SK-N-SH (cell line): ENCODE measurements around the gene DPYSL5. TPM values are rescaled to one million over a fixed set of nuclear protein-coding genes. Genes with fewer than 3 reads are reported as not detected.
A peak's percentile ranks its signal among the peaks of the same experiment; 100 is the strongest.

ENCODE experiments used
- CTCF ChIA-PET: fragments of 300-600, 350-600 bp; formaldehyde crosslinking; extraction: SDS; loops from one replicate; lab custom pipeline; 2021; lab: Yijun Ruan, JAX
- POLR2A ChIA-PET: fragments of 350-600 bp; sonication (Branson Sonifier 250); formaldehyde crosslinking; extraction: SDS; loops from one replicate; lab custom pipeline; 2020; ENCODE audit warnings: antibody characterized with exemption, inconsistent platforms; lab: Yijun Ruan, JAX
- DNase-seq: peaks from one replicate; pipeline ENCODE4 v3.0.0; 2012
- H2AFZ ChIP-seq: fragments of 200-600 bp; sonication (generic); 2 replicates; pipeline ENCODE4 v1.8.1; 2016; ENCODE audit warnings: antibody characterized with exemption, mild to moderate bottlenecking, low read depth
- H3F3A ChIP-seq: fragments of 200-600 bp; sonication (generic); replicated peaks from 2 replicates; pipeline ENCODE3; 2016; ENCODE audit warnings: antibody characterized with exemption, mild to moderate bottlenecking; ENCODE audit not compliant: insufficient read depth
- H3K27ac ChIP-seq, 2 experiments: fragments of 200-500 bp in 1 of 2; fragments of 200-600 bp in 1 of 2; sonication (Bioruptor generic) in 1 of 2; sonication (generic), shearing (Covaris generic) in 1 of 2; 2 replicates each; pipeline versions ENCODE4 v1.5.1 to v1.6.1; 2014 to 2016; ENCODE audit warnings: low read depth in 2 of 2, inconsistent platforms in 1 of 2, low read length in 1 of 2, mild to moderate bottlenecking in 1 of 2, mixed read lengths in 1 of 2
- H3K27me3 ChIP-seq: fragments of 200-600 bp; sonication (generic), shearing (Covaris generic); 2 replicates; pipeline ENCODE4 v1.6.1; 2016; ENCODE audit warnings: mixed run types; ENCODE audit not compliant: insufficient read depth
- H3K36me3 ChIP-seq, 2 experiments: fragments of 200-500 bp in 1 of 2; fragments of 200-600 bp in 1 of 2; sonication (Bioruptor generic) in 1 of 2; sonication (generic) in 1 of 2; replicated peaks in 1 of 2; 2 replicates each; pipeline versions ENCODE3 to v1.5.1; 2014 to 2016; ENCODE audit warnings: low read length in 1 of 2, mild to moderate bottlenecking in 1 of 2; ENCODE audit not compliant: insufficient read depth in 2 of 2, control insufficient read depth in 1 of 2
- H3K4me1 ChIP-seq, 2 experiments: fragments of 200-500 bp in 1 of 2; fragments of 200-600 bp in 1 of 2; sonication (Bioruptor generic) in 1 of 2; sonication (generic), shearing (Covaris generic) in 1 of 2; 2 replicates each; pipeline versions ENCODE4 v1.5.1 to v1.6.1; 2014 to 2016; ENCODE audit warnings: low read depth in 1 of 2, low read length in 1 of 2, mixed run types in 1 of 2; ENCODE audit not compliant: insufficient read depth in 2 of 2, control insufficient read depth in 1 of 2
- H3K4me2 ChIP-seq: fragments of 200-600 bp; sonication (generic), shearing (Covaris generic); 2 replicates; pipeline ENCODE4 v1.6.1; 2017; ENCODE audit warnings: mixed run types
- H3K4me3 ChIP-seq, 2 experiments: fragments of 200-500 bp in 1 of 2; fragments of 200-600 bp in 1 of 2; sonication (Bioruptor generic) in 1 of 2; sonication (generic), shearing (Covaris generic) in 1 of 2; 2 replicates each; pipeline versions ENCODE4 v1.5.1 to v1.8.1; 2014 to 2016; ENCODE audit warnings: low read depth in 2 of 2, inconsistent platforms in 1 of 2, low read length in 1 of 2, mild to moderate bottlenecking in 1 of 2, mixed read lengths in 1 of 2, moderate library complexity in 1 of 2
- H3K79me2 ChIP-seq: fragments of 200-600 bp; sonication (generic); 2 replicates; pipeline ENCODE4 v1.8.1; 2017; ENCODE audit warnings: mild to moderate bottlenecking; ENCODE audit not compliant: insufficient read depth
- H3K9ac ChIP-seq: fragments of 200-600 bp; sonication (generic); 2 replicates; pipeline ENCODE4 v1.6.1; 2017; ENCODE audit warnings: mixed run types
- H3K9me2 ChIP-seq: fragments of 200-600 bp; sonication (generic); 2 replicates; pipeline ENCODE4 v1.6.1; 2017; ENCODE audit warnings: mixed run types
- H3K9me3 ChIP-seq: fragments of 200-600 bp; sonication (generic); 2 replicates; pipeline ENCODE4 v1.6.1; 2017; ENCODE audit warnings: mixed run types, mild to moderate bottlenecking, moderate library complexity
- H4K20me1 ChIP-seq: fragments of 200-600 bp; sonication (generic); 2 replicates; pipeline ENCODE4 v1.6.1; 2017; ENCODE audit warnings: mild to moderate bottlenecking, mixed run types; ENCODE audit not compliant: insufficient read depth
- CHD2 ChIP-seq: fragments of 150-350 bp; IDR thresholded peaks from 2 replicates; pipeline ENCODE4 v1.6.1; 2018; ENCODE audit warnings: low read length; ENCODE audit not compliant: partially characterized antibody
- FOXM1 ChIP-seq: IDR thresholded peaks from 2 replicates; pipeline ENCODE4 v1.4.0; 2012; ENCODE audit warnings: low read depth, mild to moderate bottlenecking
- GATA2 ChIP-seq: sonication (generic); formaldehyde crosslinking; IDR thresholded peaks from 2 replicates; pipeline ENCODE4 v1.5.0; 2020; ENCODE audit warnings: mild to moderate bottlenecking, missing genetic modification reagents
- PBX3 ChIP-seq: IDR thresholded peaks from 2 replicates; pipeline ENCODE4; 2012
- RAD21 ChIP-seq: IDR thresholded peaks from 2 replicates; pipeline ENCODE4 v1.6.1; 2012; ENCODE audit warnings: mild to moderate bottlenecking, low read length
- RCOR1 ChIP-seq: fragments of 150-350 bp; IDR thresholded peaks from 2 replicates; pipeline ENCODE4 v1.6.1; 2017; ENCODE audit warnings: antibody characterized with exemption, low read length
- SIN3A ChIP-seq: IDR thresholded peaks from 2 replicates; pipeline ENCODE4 v1.6.1; 2012; ENCODE audit warnings: low read depth, mild to moderate bottlenecking, low read length, moderate library complexity, borderline replicate concordance
- SMC3 ChIP-seq: IDR thresholded peaks from 2 replicates; pipeline ENCODE4 v1.6.1; 2012; ENCODE audit warnings: low read depth, low read length, improper control_type of control experiment
- TCF12 ChIP-seq: IDR thresholded peaks from 2 replicates; pipeline ENCODE4 v1.4.0; 2012
- WGBS: methylation state at CpG from one replicate; pipeline ENCODE4 v1.1.6; 2017; ENCODE audit warnings: low lambda C conversion rate; 5-methylcytosine and 5-hydroxymethylcytosine counted together
- polyA plus RNA-seq, 3 experiments: library from polyadenylated mRNA; depleted of rRNA; stranded (reverse); fragments of >200 nt; gene quantifications; 2 replicates each; pipeline ENCODE4 v1.2.3, GENCODE V29; 2012
- TF ChIP-seq, protein P1 (sequence below): IDR thresholded peaks from 2 replicates; pipeline ENCODE4 v1.6.1; 2012; ENCODE audit warnings: mild to moderate bottlenecking, low read depth, low read length, moderate library complexity

The DPYSL5 gene
- polyA plus RNA-seq, 1 of the 3 experiments (the other 2 are of a cell fraction): 0.79 TPM

GRCh38 chr2:26892922-26893524, 45.1 kb downstream of the DPYSL5 start:
- H3K4me2 ChIP-seq: no peak overlapping the region
- DNase-seq: no peak
- no peak overlapping the region for H2AFZ ChIP-seq
- no peaks in the 10 kb centered on the region; a peak in 1 of 4 replicates for H3K4me1 ChIP-seq
- no peaks in the 10 kb centered on the region for H3K9me3 ChIP-seq
- no peaks in the 10 kb centered on the region for H3K9me2 ChIP-seq
- H3K9ac ChIP-seq: no peak overlapping the region
- no peaks in the 10 kb centered on the region for H3F3A ChIP-seq
- peaks cover 32% of the 10 kb centered on the region for H3K27me3 ChIP-seq
- no peaks in the 10 kb centered on the region for H3K36me3 ChIP-seq
- 70% methylated on average over 3 of the region's 3 CpGs for WGBS
- CTCF ChIA-PET: interaction anchor here (1.0 to 4.6 kb wide), 8 partner anchors 19 to 287 kb away, joined by 3 to 14 read pairs (median 5); no protein-coding TSS in a partner anchor
- peak overlapping the region in 1 of 2 experiments; percentile 6; a peak in 1 of 4 replicates for H3K27ac ChIP-seq
- no peak overlapping the region for H3K4me3 ChIP-seq
- TF ChIP-seq RCOR1 (no peak), SMC3 (no peak), CHD2 (no peak), FOXM1 (no peak), RAD21 (no peak), SIN3A (no peak), GATA2 (CRISPR knock-in tag) (no peak), PBX3 (no peak), TCF12 (no peak)
- TF ChIP-seq, protein P1, sequence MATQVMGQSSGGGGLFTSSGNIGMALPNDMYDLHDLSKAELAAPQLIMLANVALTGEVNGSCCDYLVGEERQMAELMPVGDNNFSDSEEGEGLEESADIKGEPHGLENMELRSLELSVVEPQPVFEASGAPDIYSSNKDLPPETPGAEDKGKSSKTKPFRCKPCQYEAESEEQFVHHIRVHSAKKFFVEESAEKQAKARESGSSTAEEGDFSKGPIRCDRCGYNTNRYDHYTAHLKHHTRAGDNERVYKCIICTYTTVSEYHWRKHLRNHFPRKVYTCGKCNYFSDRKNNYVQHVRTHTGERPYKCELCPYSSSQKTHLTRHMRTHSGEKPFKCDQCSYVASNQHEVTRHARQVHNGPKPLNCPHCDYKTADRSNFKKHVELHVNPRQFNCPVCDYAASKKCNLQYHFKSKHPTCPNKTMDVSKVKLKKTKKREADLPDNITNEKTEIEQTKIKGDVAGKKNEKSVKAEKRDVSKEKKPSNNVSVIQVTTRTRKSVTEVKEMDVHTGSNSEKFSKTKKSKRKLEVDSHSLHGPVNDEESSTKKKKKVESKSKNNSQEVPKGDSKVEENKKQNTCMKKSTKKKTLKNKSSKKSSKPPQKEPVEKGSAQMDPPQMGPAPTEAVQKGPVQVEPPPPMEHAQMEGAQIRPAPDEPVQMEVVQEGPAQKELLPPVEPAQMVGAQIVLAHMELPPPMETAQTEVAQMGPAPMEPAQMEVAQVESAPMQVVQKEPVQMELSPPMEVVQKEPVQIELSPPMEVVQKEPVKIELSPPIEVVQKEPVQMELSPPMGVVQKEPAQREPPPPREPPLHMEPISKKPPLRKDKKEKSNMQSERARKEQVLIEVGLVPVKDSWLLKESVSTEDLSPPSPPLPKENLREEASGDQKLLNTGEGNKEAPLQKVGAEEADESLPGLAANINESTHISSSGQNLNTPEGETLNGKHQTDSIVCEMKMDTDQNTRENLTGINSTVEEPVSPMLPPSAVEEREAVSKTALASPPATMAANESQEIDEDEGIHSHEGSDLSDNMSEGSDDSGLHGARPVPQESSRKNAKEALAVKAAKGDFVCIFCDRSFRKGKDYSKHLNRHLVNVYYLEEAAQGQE: no peak
- POLR2A ChIA-PET: interaction anchor here (0.7 to 0.9 kb wide), 2 partner anchors 8 to 488 kb away, joined by 3 read pairs; partner anchors contain the start of gene ZNF513
- H3K79me2 ChIP-seq: no peaks in the 10 kb centered on the region
- H4K20me1 ChIP-seq: no peaks in the 10 kb centered on the region

DNA sequence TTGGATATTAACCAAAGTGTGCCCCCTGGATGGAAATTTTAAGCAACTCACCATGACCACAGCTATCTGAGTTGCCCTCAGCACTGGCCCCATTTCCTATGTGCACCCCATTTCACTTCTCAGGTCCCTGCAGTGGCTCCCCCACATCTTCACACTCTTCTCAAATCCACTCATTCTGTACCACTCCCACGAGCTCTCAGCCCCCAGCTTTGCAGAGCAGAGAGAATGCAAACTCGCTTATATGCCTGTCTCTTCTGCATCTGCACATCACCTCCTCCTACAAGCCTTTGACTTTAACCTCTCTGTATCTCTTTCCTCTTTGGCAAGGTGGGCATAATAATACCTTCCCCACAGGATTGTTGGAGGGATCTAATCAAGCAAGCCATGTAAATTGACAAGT, 46.2 kb downstream of the DPYSL5 start:
- H3K4me3 ChIP-seq: no peak overlapping the region; a peak in 1 of 4 replicates
- H3F3A ChIP-seq: no peaks in the 10 kb centered on the region
- no peak overlapping the region for H3K27ac ChIP-seq
- H3K36me3 ChIP-seq: peaks cover 0 to 2% of the 10 kb centered on the region in 2 experiments
- no peak overlapping the region for H2AFZ ChIP-seq
- ChIA-PET POLR2A (no interaction called here), CTCF (interaction anchor here (2.0 kb wide), 1 partner anchor 48 kb away, joined by 7 read pairs; no protein-coding TSS in a partner anchor)
- H3K4me1 ChIP-seq: no peaks in the 10 kb centered on the region; a peak in 1 of 4 replicates
- no peak overlapping the region for H3K4me2 ChIP-seq
- WGBS: 23% methylated on average over 2 of the region's 2 CpGs
- no peaks in the 10 kb centered on the region for H3K79me2 ChIP-seq
- no peaks in the 10 kb centered on the region for H4K20me1 ChIP-seq
- H3K27me3 ChIP-seq: peaks cover 33% of the 10 kb centered on the region
- no peak overlapping the region for H3K9ac ChIP-seq
- no peak for TF ChIP-seq SIN3A
- no peaks in the 10 kb centered on the region for H3K9me3 ChIP-seq
- H3K9me2 ChIP-seq: no peaks in the 10 kb centered on the region
- no peak for DNase-seq
